H1 (cell line): Measurements from ENCODE around the gene CCNK. TPM values are rescaled to one million over a fixed set of nuclear protein-coding genes. Genes with fewer than 3 reads are reported as not detected.

Source experiments
- polyA plus RNA-seq, 7 experiments: library from polyadenylated mRNA; depleted of rRNA in 3 of 7; stranded (reverse) in 5 of 7; unstranded in 2 of 7; fragments of >200 nt in 5 of 7; fragments of 200-250 nt in 2 of 7; gene quantifications; 1 replicate in 5 of 7; 2 replicates in 1 of 7; 4 replicates in 1 of 7; pipeline versions ENCODE4 v1.2.1 to v1.2.3, GENCODE V29; 2011 to 2013; ENCODE audit warnings: missing spikeins in 2 of 7, mixed read lengths in 2 of 7
- small RNA-seq: library from polyadenylated mRNA; stranded (forward); fragments of <200 nt; extraction: miRNeasy Mini kit (QIAGEN cat#:217004); gene quantifications from one replicate; pipeline ENCODE3, GENCODE V24; 2013; ENCODE audit not compliant: insufficient read depth
- total RNA-seq: library from RNA; stranded (reverse); fragmentation: NEBNext Ultra II Directional; extraction: Animal tissue kit (Norgen Biotek cat#: 25700); gene quantifications from 2 replicates; pipeline ENCODE4 v1.2.1, GENCODE V29; 2021

Gene CCNK
- total and polyA plus RNA-seq, 2 of the 8 experiments (the other 6 are each of a cell fraction or from before 2014, with no cell fraction given), result 10.7 to 82.7 TPM

Small RNAs within 50 kb of the gene (small RNA-seq; reads per million reads assigned to genes)
- gene RNU6-91P, result not detected

Other genes with a start within 250 kb of the CCNK start
- 5.9 TPM in 2 replicates for gene BCL11B, start 209.2 kb upstream of the CCNK start, total RNA-seq
- gene BCL11B, start 209.2 kb upstream of the CCNK start, polyA plus RNA-seq (2011; rRNA removed), result 0.63 and 0.80 TPM in 2 replicates
- gene SETD3, start 550 bp upstream of the CCNK start, total RNA-seq, result 60.1 and 64.0 TPM in 2 replicates
- gene SETD3, start 550 bp upstream of the CCNK start, polyA plus RNA-seq (2011; rRNA removed), result 16.0 and 24.0 TPM in 2 replicates
- 35.8 and 38.6 TPM in 2 replicates for gene CCDC85C, start 122.8 kb downstream of the CCNK start, total RNA-seq
- gene CCDC85C, start 122.8 kb downstream of the CCNK start, polyA plus RNA-seq (2011; rRNA removed), result 16.8 and 26.4 TPM in 2 replicates
- 2.6 and 3.1 TPM in 2 replicates for gene HHIPL1, start 163.7 kb downstream of the CCNK start, total RNA-seq
- 1.5 and 2.1 TPM in 2 replicates for gene HHIPL1, start 163.7 kb downstream of the CCNK start, polyA plus RNA-seq (2011; rRNA removed)
- gene CYP46A1, start 202.9 kb downstream of the CCNK start, total RNA-seq, result 0.71 and 1.3 TPM in 2 replicates
- gene CYP46A1, start 202.9 kb downstream of the CCNK start, polyA plus RNA-seq (2011; rRNA removed), result 0.41 and 0.89 TPM in 2 replicates